Vagina (tissue), 2 donors: ENCODE measurements around the gene CD151. TPM values are rescaled to one million over a fixed set of nuclear protein-coding genes. Genes with fewer than 3 reads are reported as not detected.
A peak's percentile ranks its signal among the peaks of the same experiment; 100 is the strongest.

Experiments used
- DNase-seq, 2 donors: peaks; one replicate each; pipeline ENCODE4 v3.0.0-alpha.2; 2017; ENCODE audit errors: extremely low spot score in 2 of 2
- H3K27ac ChIP-seq: fragments of 200-600 bp; sonication (generic); one replicate; pipeline ENCODE4 v1.5.1; 2019
- H3K27me3 ChIP-seq: fragments of 200-600 bp; sonication (generic); one replicate; pipeline ENCODE4 v1.5.1; 2019
- H3K36me3 ChIP-seq, 2 donors: fragments of 200-600 bp; sonication (generic); one replicate each; pipeline ENCODE4 v1.5.1; 2017 to 2019
- H3K4me1 ChIP-seq: fragments of 200-600 bp; sonication (generic); one replicate; pipeline ENCODE4 v1.5.1; 2019
- H3K4me3 ChIP-seq, 2 donors: fragments of 200-600 bp; sonication (generic); 1 replicate in 1 of 2; 2 replicates in 1 of 2; pipeline ENCODE4 v1.5.1; 2016 to 2019
- H3K9me3 ChIP-seq: fragments of 200-600 bp; sonication (generic); one replicate; pipeline ENCODE4 v1.5.1; 2019
- CTCF ChIP-seq, 3 experiments: fragments of 450-650 bp in 2 of 3; fragments of 200-600 bp in 1 of 3; sonication (generic) in 1 of 3; IDR thresholded peaks; one replicate each; pipeline ENCODE4 v1.5.1; 2017 to 2019; ENCODE audit warnings: antibody characterized with exemption in 3 of 3, mild to moderate bottlenecking in 2 of 3, moderate library complexity in 2 of 3
- POLR2A ChIP-seq, 2 donors: fragments of 450-650 bp; IDR thresholded peaks; one replicate each; pipeline ENCODE4 v1.6.1; 2017; ENCODE audit warnings: antibody characterized with exemption in 2 of 2, mild to moderate bottlenecking in 2 of 2, moderate library complexity in 2 of 2
- POLR2AphosphoS5 ChIP-seq, 2 donors: sonication (generic); formaldehyde crosslinking; IDR thresholded peaks; one replicate each; pipeline ENCODE4 v1.9.0; 2017; ENCODE audit warnings: antibody characterized with exemption in 2 of 2, mild to moderate bottlenecking in 2 of 2, low read depth in 1 of 2; ENCODE audit not compliant: insufficient read depth in 1 of 2
- intact Hi-C: fragments of 100-400 bp; cut with DNase I; formaldehyde crosslinking; loops from one replicate; pipeline ENCODE4 v1.15.1; 2023
- total RNA-seq: library from RNA; depleted of rRNA; stranded (reverse); fragments of >200 nt; gene quantifications from one replicate; pipeline ENCODE4 v1.2.3, GENCODE V29; 2016

Gene CD151
- total RNA-seq, 1 donor from 2014 or later, result 150 TPM

DNA sequence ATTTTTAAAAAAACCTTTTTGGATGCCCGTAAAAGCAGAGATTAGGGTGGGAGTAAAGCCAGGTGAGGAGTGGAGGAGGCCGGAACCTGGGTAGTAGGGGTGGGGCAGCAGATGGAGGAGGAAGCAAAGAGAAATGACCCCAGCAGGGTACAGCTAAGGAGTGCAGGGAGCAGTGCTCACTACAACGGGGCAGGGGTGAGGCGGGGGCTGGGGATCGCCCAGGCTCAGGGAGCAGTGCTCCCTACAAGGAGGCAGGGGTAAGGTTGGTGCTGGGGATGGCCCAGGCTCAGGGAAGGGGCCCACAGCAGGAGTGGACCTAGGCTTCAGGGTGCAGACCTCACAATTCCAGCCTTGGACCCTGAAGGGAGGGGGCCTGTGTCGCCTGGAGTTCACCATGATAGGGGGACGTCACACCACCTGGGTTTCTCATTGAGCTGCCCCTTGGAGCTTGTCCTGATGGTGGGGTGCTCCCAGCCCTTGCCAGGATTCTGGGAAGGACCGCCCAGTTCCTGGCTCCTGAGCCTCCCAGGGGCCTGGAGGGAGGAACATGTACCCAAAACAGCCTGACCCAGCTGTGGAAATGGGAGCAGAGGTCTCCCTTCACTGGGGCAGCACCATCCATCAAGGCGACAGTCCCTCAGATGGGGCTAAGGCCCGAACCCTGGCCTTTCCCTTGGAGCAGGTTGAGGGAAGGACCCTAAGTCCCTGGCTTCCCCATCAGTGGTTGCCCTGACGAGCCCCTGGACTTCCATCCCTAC, 16.9 kb upstream of the CD151 start:
- Histone ChIP-seq H3K4me1 (peaks cover 36% of the 10 kb centered on the region), H3K27ac (no peak overlapping the region), H3K27me3 (no peaks in the 10 kb centered on the region), H3K9me3 (no peaks in the 10 kb centered on the region), H3K36me3 (peaks cover 0 to 30% of the 10 kb centered on the region in 2 donors), H3K4me3 (no peak overlapping the region)
- DNase-seq, result no peak
- TF ChIP-seq CTCF (IDR thresholded peaks at IDR 0.05), result no peak
- TF ChIP-seq POLR2A (IDR thresholded peaks at IDR 0.05), result no peak
- no peak for TF ChIP-seq POLR2AphosphoS5 (IDR thresholded peaks at IDR 0.05; ENCODE audit: insufficient read depth in 1 of 2, low read depth in 1 of 2)
- intact Hi-C loops, result no loop called here

GRCh38 chr11:816433-816779, 16.3 kb upstream of the CD151 start:
- DNase-seq, result no peak
- no peaks in the 10 kb centered on the region for H3K9me3 ChIP-seq
- no peak overlapping the region for H3K4me3 ChIP-seq
- H3K4me1 ChIP-seq, result peaks cover 36% of the 10 kb centered on the region
- no peaks in the 10 kb centered on the region for H3K27me3 ChIP-seq
- peaks cover 0 to 25% of the 10 kb centered on the region in 2 donors for H3K36me3 ChIP-seq
- intact Hi-C loops, result no loop called here
- TF ChIP-seq CTCF (IDR thresholded peaks at IDR 0.05), result no peak
- no peak overlapping the region for H3K27ac ChIP-seq

GRCh38 chr11:818396-819128, 14.2 kb upstream of the CD151 start, which contains the start of gene PNPLA2:
Gene PNPLA2 (plus strand): TSS chr11:818914. CDS start chr11:819719, 805 bp downstream.
- intact Hi-C loops, result no loop called here

GRCh38 chr11:819129-819931, 13.4 kb upstream of the CD151 start:
- no peak for DNase-seq
- Histone ChIP-seq H3K9me3 (no peaks in the 10 kb centered on the region), H3K27ac (peak overlapping the region; percentile 89), H3K4me1 (peaks cover 35% of the 10 kb centered on the region), H3K4me3 (peak overlapping the region; percentile 95 to 98), H3K36me3 (peaks cover 0 to 17% of the 10 kb centered on the region in 2 donors), H3K27me3 (no peaks in the 10 kb centered on the region)
- TF ChIP-seq POLR2AphosphoS5 (IDR thresholded peaks at IDR 0.05; ENCODE audit: insufficient read depth in 1 of 2, low read depth in 1 of 2) (peak in 1 of 2 donors; percentile 61), POLR2A (IDR thresholded peaks at IDR 0.05) (peak in 1 of 2 donors; percentile 81), CTCF (IDR thresholded peaks at IDR 0.05) (no peak)
- intact Hi-C loops, result no loop called here

More at GRCh38 chr11:818396-819128, 14.2 kb upstream of the CD151 start, which contains the start of gene PNPLA2:
- TF ChIP-seq POLR2A (IDR thresholded peaks at IDR 0.05) (no peak), CTCF (IDR thresholded peaks at IDR 0.05) (no peak), POLR2AphosphoS5 (IDR thresholded peaks at IDR 0.05; ENCODE audit: insufficient read depth in 1 of 2, low read depth in 1 of 2) (peak in 1 of 2 donors; percentile 74)
- DNase-seq, result no peak
- H3K4me1 ChIP-seq, result peaks cover 35% of the 10 kb centered on the region
- H3K36me3 ChIP-seq, result peaks cover 0 to 13% of the 10 kb centered on the region in 2 donors
- H3K27ac ChIP-seq, result peak within 1 kb of the TSS; percentile 89
- H3K9me3 ChIP-seq, result no peaks in the 10 kb centered on the region
- no peaks in the 10 kb centered on the region for H3K27me3 ChIP-seq
- peak within 1 kb of the TSS; percentile 95 to 98 for H3K4me3 ChIP-seq
